Islet precursor cell (in vitro differentiated cells): Measurements from ENCODE around the gene IRF7.

Source experiments
- DNase-seq: peaks from one replicate; pipeline ENCODE4 v3.0.0-alpha.2; 2018

Gene IRF7

DNA sequence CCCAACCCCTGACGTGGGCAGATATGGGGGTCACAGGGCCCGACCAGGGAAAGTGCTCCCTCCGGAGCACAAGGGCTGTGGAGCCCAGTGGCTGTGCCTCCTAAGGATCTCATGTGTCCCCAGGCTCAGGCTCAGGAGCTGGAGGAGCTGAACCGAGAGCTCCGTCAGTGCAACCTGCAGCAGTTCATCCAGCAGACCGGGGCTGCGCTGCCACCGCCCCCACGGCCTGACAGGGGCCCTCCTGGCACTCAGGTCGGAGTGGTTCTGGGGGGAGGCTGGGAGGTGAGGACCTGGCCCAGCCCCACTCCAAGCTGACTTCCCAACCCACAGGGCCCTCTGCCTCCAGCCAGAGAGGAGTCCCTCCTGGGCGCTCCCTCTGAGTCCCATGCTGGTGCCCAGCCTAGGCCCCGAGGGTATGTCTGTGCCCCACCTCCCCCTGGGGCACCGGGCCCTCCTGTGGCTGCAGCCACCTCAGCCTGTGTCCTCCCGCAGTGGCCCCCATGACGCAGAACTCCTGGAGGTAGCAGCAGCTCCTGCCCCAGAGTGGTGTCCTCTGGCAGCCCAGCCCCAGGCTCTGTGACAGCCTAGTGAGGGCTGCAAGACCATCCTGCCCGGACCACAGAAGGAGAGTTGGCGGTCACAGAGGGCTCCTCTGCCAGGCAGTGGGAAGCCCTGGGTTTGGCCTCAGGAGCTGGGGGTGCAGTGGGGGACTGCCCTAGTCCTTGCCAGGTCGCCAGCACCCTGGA, 52.5 kb downstream of the IRF7 start:
- DNase-seq, result no peak
